SIG-M5 (cell line): ENCODE measurements around the gene YRDC.
"Not testable (repeated sequence)": the region's sequence is repeated elsewhere in the genome, so short reads cannot be mapped to it uniquely, and the experiment has no call there.

Experiments used
- DNase-seq: peaks from one replicate; lab custom pipeline; 2025; lab: John Stamatoyannopoulos, UW

The YRDC gene

GRCh38 chr1:37821481-37821880, 13.5 kb upstream of the YRDC start:
- no peak for DNase-seq

- no peak for DNase-seq
These were observed 9.5 kb upstream of the YRDC start for GRCh38 chr1:37817481-37817880.

- DNase-seq: no peak
These were observed 6.2 kb upstream of the YRDC start for GRCh38 chr1:37814252-37814651.

- DNase-seq: no peak
These were observed 5.6 kb upstream of the YRDC start for GRCh38 chr1:37813529-37814145.

- no peak for DNase-seq
These were observed 3.1 kb upstream of the YRDC start for GRCh38 chr1:37811027-37811655.

GRCh38 chr1:37809942-37810341, 1.9 kb upstream of the YRDC start:
- no peak for DNase-seq

- DNase-seq: no peak
These were observed 636 bp upstream of the YRDC start for GRCh38 chr1:37808369-37809319.

- no peak for DNase-seq
These were observed 821 bp downstream of the YRDC start for GRCh38 chr1:37807220-37807554.

- DNase-seq: no peak
These were observed 5.6 kb downstream of the YRDC start for GRCh38 chr1:37802439-37802838.

GRCh38 chr1:37797750-37798345, 10.2 kb downstream of the YRDC start:
- DNase-seq: no peak

- no peak for DNase-seq
These were observed 12.5 kb downstream of the YRDC start for GRCh38 chr1:37795340-37796125.

- no peak for DNase-seq
These were observed 13.4 kb downstream of the YRDC start for GRCh38 chr1:37794372-37795339.

GRCh38 chr1:37793773-37794371, 14.1 kb downstream of the YRDC start, which contains the start of gene MANEAL:
TSS of gene MANEAL (plus strand) at chr1:37793847. CDS start at chr1:37794183, 336 bp downstream.
- DNase-seq: no peak

GRCh38 chr1:37792943-37793686, 14.9 kb downstream of the YRDC start:
- no peak for DNase-seq

GRCh38 chr1:37782491-37782890, 25.5 kb downstream of the YRDC start:
- no peak for DNase-seq

- no peak for DNase-seq
These were observed 29.4 kb downstream of the YRDC start for GRCh38 chr1:37778654-37779053.

- no peak for DNase-seq
These were observed 31.0 kb downstream of the YRDC start for GRCh38 chr1:37776946-37777516.

GRCh38 chr1:37771440-37771839, 36.6 kb downstream of the YRDC start:
- not testable (repeated sequence) for DNase-seq

- no peak for DNase-seq
These were observed 40.5 kb downstream of the YRDC start for GRCh38 chr1:37767488-37767887.
